Measurements from ENCODE around the gene KRT9.

Gene KRT9

GRCh38 chr17:41521574-41522261, 50.1 kb downstream of the KRT9 start:
- no peaks in the 10 kb centered on the region for H3K27me3 ChIP-seq (ENCODE audit: insufficient read depth, low read length, poor library complexity, severe bottlenecking)
- no peak overlapping the region for H3K4me3 ChIP-seq (ENCODE audit: low read length, poor library complexity, severe bottlenecking)
- H3K4me2 ChIP-seq (ENCODE audit: low read depth, low read length, poor library complexity, severe bottlenecking) = no peak overlapping the region
- H2AFZ ChIP-seq (ENCODE audit: low read length) = no peak overlapping the region
- H3F3A ChIP-seq (ENCODE audit: low read depth) = no peaks in the 10 kb centered on the region
- TF ChIP-seq CTCF (conservative IDR thresholded peaks at IDR 0.05; ENCODE audit: low read length) (no peak), EZH2phosphoT487 (IDR thresholded peaks at IDR 0.05; ENCODE audit: borderline replicate concordance) (no peak)
- H3K9ac ChIP-seq (ENCODE audit: low read depth, low read length, poor library complexity, severe bottlenecking) = no peak overlapping the region
- no peaks in the 10 kb centered on the region for H3K4me1 ChIP-seq (ENCODE audit: insufficient read depth, low read length, poor library complexity, severe bottlenecking)
- no peaks in the 10 kb centered on the region for H3K9me3 ChIP-seq (ENCODE audit: insufficient read depth, low read depth, low read length)
- H3K79me2 ChIP-seq (ENCODE audit: insufficient read depth, low read length) = no peaks in the 10 kb centered on the region
- H3K36me3 ChIP-seq (ENCODE audit: insufficient read depth, low read length) = no peaks in the 10 kb centered on the region
- H3K9me2 ChIP-seq (replicated peaks; ENCODE audit: low read depth, low read length) = no peaks in the 10 kb centered on the region
- H4K20me1 ChIP-seq (ENCODE audit: insufficient read depth, low read length, poor library complexity, severe bottlenecking) = no peaks in the 10 kb centered on the region

- Histone ChIP-seq H3K4me1 (ENCODE audit: insufficient read depth, low read length, poor library complexity, severe bottlenecking) (no peaks in the 10 kb centered on the region), H3K9me2 (replicated peaks; ENCODE audit: low read depth, low read length) (no peaks in the 10 kb centered on the region), H3K9me3 (ENCODE audit: insufficient read depth, low read depth, low read length) (no peaks in the 10 kb centered on the region), H2AFZ (ENCODE audit: low read length) (no peak overlapping the region), H3F3A (ENCODE audit: low read depth) (no peaks in the 10 kb centered on the region), H3K27me3 (ENCODE audit: insufficient read depth, low read length, poor library complexity, severe bottlenecking) (no peaks in the 10 kb centered on the region), H3K9ac (ENCODE audit: low read depth, low read length, poor library complexity, severe bottlenecking) (no peak overlapping the region), H3K4me2 (ENCODE audit: low read depth, low read length, poor library complexity, severe bottlenecking) (no peak overlapping the region), H4K20me1 (ENCODE audit: insufficient read depth, low read length, poor library complexity, severe bottlenecking) (no peaks in the 10 kb centered on the region), H3K79me2 (ENCODE audit: insufficient read depth, low read length) (no peaks in the 10 kb centered on the region), H3K36me3 (ENCODE audit: insufficient read depth, low read length) (no peaks in the 10 kb centered on the region), H3K4me3 (ENCODE audit: low read length, poor library complexity, severe bottlenecking) (no peak overlapping the region)
- TF ChIP-seq EZH2phosphoT487 (IDR thresholded peaks at IDR 0.05; ENCODE audit: borderline replicate concordance) = no peak
- no peak for TF ChIP-seq CTCF (conservative IDR thresholded peaks at IDR 0.05; ENCODE audit: low read length)
Observed at GRCh38 chr17:41520821-41521521, 50.9 kb downstream of the KRT9 start.

GRCh38 chr17:41519501-41520224, 52.2 kb downstream of the KRT9 start:
- no peak overlapping the region for H2AFZ ChIP-seq (ENCODE audit: low read length)
- H4K20me1 ChIP-seq (ENCODE audit: insufficient read depth, low read length, poor library complexity, severe bottlenecking) = no peaks in the 10 kb centered on the region
- H3K4me2 ChIP-seq (ENCODE audit: low read depth, low read length, poor library complexity, severe bottlenecking) = no peak overlapping the region
- no peak for TF ChIP-seq CTCF (conservative IDR thresholded peaks at IDR 0.05; ENCODE audit: low read length)
- no peak for TF ChIP-seq EZH2phosphoT487 (IDR thresholded peaks at IDR 0.05; ENCODE audit: borderline replicate concordance)
- H3K9me3 ChIP-seq (ENCODE audit: insufficient read depth, low read depth, low read length) = no peaks in the 10 kb centered on the region
- H3K79me2 ChIP-seq (ENCODE audit: insufficient read depth, low read length) = no peaks in the 10 kb centered on the region
- no peaks in the 10 kb centered on the region for H3K9me2 ChIP-seq (replicated peaks; ENCODE audit: low read depth, low read length)
- H3K27me3 ChIP-seq (ENCODE audit: insufficient read depth, low read length, poor library complexity, severe bottlenecking) = no peaks in the 10 kb centered on the region
- no peak overlapping the region for H3K4me3 ChIP-seq (ENCODE audit: low read length, poor library complexity, severe bottlenecking)
- no peaks in the 10 kb centered on the region for H3K4me1 ChIP-seq (ENCODE audit: insufficient read depth, low read length, poor library complexity, severe bottlenecking)
- H3K36me3 ChIP-seq (ENCODE audit: insufficient read depth, low read length) = no peaks in the 10 kb centered on the region
- no peak overlapping the region for H3K9ac ChIP-seq (ENCODE audit: low read depth, low read length, poor library complexity, severe bottlenecking)
- H3F3A ChIP-seq (ENCODE audit: low read depth) = no peaks in the 10 kb centered on the region
